Stimulated activated CD8-positive, alpha-beta memory T cell treated with anti-CD3 and anti-CD28 coated beads, Interleukin-4, amount 100 ng/mL, for 48 hours (primary cell): ENCODE measurements around the gene COX8C.

Source experiments
- DNase-seq: peaks from one replicate; pipeline ENCODE4 v3.0.0-alpha.2; 2020

Gene COX8C

GRCh38 chr14:93346926-93347721 is at the start of gene COX8C:
COX8C (plus strand) TSS chr14:93347182; CDS start chr14:93347269, 87 bp downstream.
- DNase-seq, result no peak

GRCh38 chr14:93299416-93299815 is 47.6 kb upstream of the COX8C start:
- DNase-seq, result no peak

- no peak for DNase-seq
Observed at GRCh38 chr14:93299866-93300265, 47.1 kb upstream of the COX8C start.

GRCh38 chr14:93301821-93302447 is 45.0 kb upstream of the COX8C start:
- DNase-seq, result no peak

GRCh38 chr14:93302688-93303581 is 44.0 kb upstream of the COX8C start:
- DNase-seq, result no peak

GRCh38 chr14:93303659-93304058 is 43.3 kb upstream of the COX8C start:
- no peak for DNase-seq

GRCh38 chr14:93304771-93305170 is 42.2 kb upstream of the COX8C start:
- no peak for DNase-seq

- DNase-seq, result no peak
Observed at GRCh38 chr14:93305725-93306418, 41.1 kb upstream of the COX8C start.

- DNase-seq, result no peak
Observed at GRCh38 chr14:93306812-93307211, 40.2 kb upstream of the COX8C start.

GRCh38 chr14:93308686-93309345 is 38.2 kb upstream of the COX8C start:
- DNase-seq, result no peak

- DNase-seq, result no peak
Observed at GRCh38 chr14:93309427-93309966, 37.5 kb upstream of the COX8C start.

GRCh38 chr14:93311082-93311481 is 35.9 kb upstream of the COX8C start:
- no peak for DNase-seq

- no peak for DNase-seq
Observed at GRCh38 chr14:93315575-93315974, 31.4 kb upstream of the COX8C start.

GRCh38 chr14:93316716-93317115 is 30.3 kb upstream of the COX8C start:
- DNase-seq, result no peak

GRCh38 chr14:93317210-93317874 is 29.6 kb upstream of the COX8C start:
- no peak for DNase-seq

GRCh38 chr14:93317875-93318807 is 28.8 kb upstream of the COX8C start:
- DNase-seq, result no peak

GRCh38 chr14:93318927-93319326 is 28.1 kb upstream of the COX8C start:
- DNase-seq, result no peak

- no peak for DNase-seq
Observed at GRCh38 chr14:93319494-93319893, 27.5 kb upstream of the COX8C start.

GRCh38 chr14:93319958-93320357 is 27.0 kb upstream of the COX8C start:
- DNase-seq, result no peak

GRCh38 chr14:93320489-93320888 is 26.5 kb upstream of the COX8C start:
- DNase-seq, result no peak
